ENCODE measurements around the gene OSBPL5. TPM values are rescaled to one million over a fixed set of nuclear protein-coding genes. Genes with fewer than 3 reads are reported as not detected.

OSBPL5 gene
- total and polyA plus RNA-seq, 9 of the 15 experiments (the other 6 are each of a cell fraction or from before 2014, with no cell fraction given) = 0.06 to 14.8 (median 3.2) TPM

- no peak for TF ChIP-seq HNRNPH1 (optimal IDR thresholded peaks at IDR 0.05; ENCODE audit: low read depth, low read length)
- TF ChIP-seq NONO (IDR thresholded peaks at IDR 0.05; ENCODE audit: low read depth in 2 of 2, low read length in 1 of 2) = peak in 1 of 2 experiments; percentile 8; a peak in 1 of 4 replicates
- no peak; the same call in none of the 2 replicates for TF ChIP-seq ZNF24 (IDR thresholded peaks at IDR 0.05)
- TF ChIP-seq CXXC5 (CRISPR knock-in tag; IDR thresholded peaks at IDR 0.05) = peak; percentile 99
- TF ChIP-seq ZNF592 (IDR thresholded peaks at IDR 0.05) = peak; percentile 60
- no peak for TF ChIP-seq MAFG (tag; conservative IDR thresholded peaks at IDR 0.05)
- TF ChIP-seq GATAD2A (IDR thresholded peaks at IDR 0.05) = no peak; the same call in 1 of the 2 replicates
- TF ChIP-seq NR4A1 (CRISPR knock-in tag; IDR thresholded peaks at IDR 0.05) = no peak
- 0 out of 2 replicates have a peak, but pooled peaks have one; percentile 54 for TF ChIP-seq NR4A1 (tag; IDR thresholded peaks at IDR 0.05)
- TF ChIP-seq SMARCA4 (IDR thresholded peaks at IDR 0.05) = peak; percentile 91
- TF ChIP-seq ZNF707 (CRISPR knock-in tag; conservative IDR thresholded peaks at IDR 0.05) = no peak
- TF ChIP-seq, protein P1, sequence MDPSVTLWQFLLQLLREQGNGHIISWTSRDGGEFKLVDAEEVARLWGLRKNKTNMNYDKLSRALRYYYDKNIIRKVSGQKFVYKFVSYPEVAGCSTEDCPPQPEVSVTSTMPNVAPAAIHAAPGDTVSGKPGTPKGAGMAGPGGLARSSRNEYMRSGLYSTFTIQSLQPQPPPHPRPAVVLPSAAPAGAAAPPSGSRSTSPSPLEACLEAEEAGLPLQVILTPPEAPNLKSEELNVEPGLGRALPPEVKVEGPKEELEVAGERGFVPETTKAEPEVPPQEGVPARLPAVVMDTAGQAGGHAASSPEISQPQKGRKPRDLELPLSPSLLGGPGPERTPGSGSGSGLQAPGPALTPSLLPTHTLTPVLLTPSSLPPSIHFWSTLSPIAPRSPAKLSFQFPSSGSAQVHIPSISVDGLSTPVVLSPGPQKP (CRISPR knock-in tag; IDR thresholded peaks at IDR 0.05) = no peak
- TF ChIP-seq MEIS2 (IDR thresholded peaks at IDR 0.05; ENCODE audit: partially characterized antibody) = peak; percentile 25
- peak; percentile 70; the same call in 1 of the 2 replicates for TF ChIP-seq CBX5 (IDR thresholded peaks at IDR 0.05; ENCODE audit: borderline replicate concordance, low read depth)
- no peak for TF ChIP-seq ZNF407 (IDR thresholded peaks at IDR 0.05; ENCODE audit: low read depth)
Measured at GRCh38 chr11:3169255-3170043, 4.3 kb upstream of the OSBPL5 start (continued).
